ENCODE results near the gene PARD3B. TPM values are rescaled to one million over a fixed set of nuclear protein-coding genes. Genes with fewer than 3 reads are reported as not detected.

The PARD3B gene
- total and polyA plus RNA-seq, 2 experiments from 2014 or later = 3.5 to 4.4 TPM

DNA sequence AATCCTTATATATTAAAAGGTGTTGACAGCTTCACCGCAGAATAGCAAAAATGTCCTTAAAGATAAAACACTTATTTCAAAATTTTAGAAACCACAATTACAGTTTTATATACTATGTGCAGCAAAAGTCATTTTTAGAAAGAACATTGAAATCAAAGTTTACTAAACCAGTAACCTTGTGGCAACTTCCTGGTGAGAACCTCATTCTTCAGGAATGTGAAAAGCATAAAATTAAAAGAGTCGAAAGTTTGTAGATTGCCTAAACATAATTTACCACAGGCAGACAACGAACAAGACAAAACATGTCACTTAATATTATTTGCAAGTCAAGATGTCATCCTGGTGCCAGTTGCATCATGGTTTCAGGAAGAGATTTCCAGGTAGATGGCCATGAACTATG lies 1028.7 kb downstream of the PARD3B start (continued):
- TF ChIP-seq, protein P1, sequence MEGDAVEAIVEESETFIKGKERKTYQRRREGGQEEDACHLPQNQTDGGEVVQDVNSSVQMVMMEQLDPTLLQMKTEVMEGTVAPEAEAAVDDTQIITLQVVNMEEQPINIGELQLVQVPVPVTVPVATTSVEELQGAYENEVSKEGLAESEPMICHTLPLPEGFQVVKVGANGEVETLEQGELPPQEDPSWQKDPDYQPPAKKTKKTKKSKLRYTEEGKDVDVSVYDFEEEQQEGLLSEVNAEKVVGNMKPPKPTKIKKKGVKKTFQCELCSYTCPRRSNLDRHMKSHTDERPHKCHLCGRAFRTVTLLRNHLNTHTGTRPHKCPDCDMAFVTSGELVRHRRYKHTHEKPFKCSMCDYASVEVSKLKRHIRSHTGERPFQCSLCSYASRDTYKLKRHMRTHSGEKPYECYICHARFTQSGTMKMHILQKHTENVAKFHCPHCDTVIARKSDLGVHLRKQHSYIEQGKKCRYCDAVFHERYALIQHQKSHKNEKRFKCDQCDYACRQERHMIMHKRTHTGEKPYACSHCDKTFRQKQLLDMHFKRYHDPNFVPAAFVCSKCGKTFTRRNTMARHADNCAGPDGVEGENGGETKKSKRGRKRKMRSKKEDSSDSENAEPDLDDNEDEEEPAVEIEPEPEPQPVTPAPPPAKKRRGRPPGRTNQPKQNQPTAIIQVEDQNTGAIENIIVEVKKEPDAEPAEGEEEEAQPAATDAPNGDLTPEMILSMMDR (conservative IDR thresholded peaks at IDR 0.05; ENCODE audit: low read depth in 2 of 2) = no peak
- no peak for TF ChIP-seq ZNF331 (CRISPR knock-in tag; IDR thresholded peaks at IDR 0.05; ENCODE audit: low read depth)
- TF ChIP-seq POLR2AphosphoS5 (IDR thresholded peaks at IDR 0.05; ENCODE audit: low read depth) = no peak
- no peak for TF ChIP-seq JUNB (IDR thresholded peaks at IDR 0.05; ENCODE audit: unreplicated experiment)
- TF ChIP-seq EZH2phosphoT487 (IDR thresholded peaks at IDR 0.05; ENCODE audit: unreplicated experiment) = no peak

DNA sequence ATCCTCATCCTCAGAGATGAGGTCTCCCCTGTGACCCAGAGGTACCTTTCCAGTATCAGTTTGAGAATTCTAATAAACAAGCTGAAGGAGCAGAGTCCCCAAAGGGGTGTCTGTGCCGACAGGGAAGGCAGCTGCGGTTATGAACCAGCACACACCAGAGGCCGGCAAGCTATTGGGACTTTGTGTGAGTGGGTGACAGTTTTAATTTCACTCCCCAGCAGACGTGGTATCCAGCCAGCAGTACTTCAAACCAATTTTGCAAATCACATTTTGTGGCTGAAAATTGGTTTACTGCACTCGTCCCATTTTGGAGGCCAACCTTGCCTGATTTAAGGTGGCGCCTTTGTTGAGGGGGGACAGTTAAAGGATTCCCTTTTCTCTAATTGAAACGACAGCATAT lies 1034.1 kb downstream of the PARD3B start:
- H3K27ac ChIP-seq (ENCODE audit: low read depth) = no peak overlapping the region
- no peaks in the 10 kb centered on the region for H3K9me2 ChIP-seq (ENCODE audit: insufficient read depth)
- Mint-ChIP-seq H3K27me3 (ENCODE audit: insufficient read depth, low read depth, poor library complexity) (no peaks in the 10 kb centered on the region), H3K4me3 (no peak overlapping the region), H3K9me3 (peaks cover 13% of the 10 kb centered on the region; the same call in 2 of the 3 replicates), H3K27ac (no peak overlapping the region), H3K4me1 (no peaks in the 10 kb centered on the region), H3K36me3 (ENCODE audit: low read depth) (peaks cover 10% of the 10 kb centered on the region; the same call in 2 of the 3 replicates)
- H3K79me2 ChIP-seq (replicated peaks; ENCODE audit: insufficient read depth) = no peaks in the 10 kb centered on the region
- DNase-seq (ENCODE audit: low spot score) (no peak), ATAC-seq (no peak)
- H2AFZ ChIP-seq = no peak overlapping the region
- no peaks in the 10 kb centered on the region for H4K20me1 ChIP-seq (replicated peaks; ENCODE audit: insufficient read depth)
- TF ChIP-seq ZNF114 (CRISPR knock-in tag; IDR thresholded peaks at IDR 0.05) (no peak), ETS1 (IDR thresholded peaks at IDR 0.05) (no peak), POLR2AphosphoS5 (IDR thresholded peaks at IDR 0.05; ENCODE audit: low read depth) (no peak), JUNB (IDR thresholded peaks at IDR 0.05; ENCODE audit: unreplicated experiment) (no peak)
- no peaks in the 10 kb centered on the region for H3K27me3 ChIP-seq (ENCODE audit: insufficient read depth)
- no peaks in the 10 kb centered on the region for H3K4me1 ChIP-seq (ENCODE audit: insufficient read depth)
- no peaks in the 10 kb centered on the region for H3F3A ChIP-seq (replicated peaks; ENCODE audit: low read depth)
- no peak overlapping the region for H3K4me3 ChIP-seq
- no peak overlapping the region for H3K4me2 ChIP-seq
- no peaks in the 10 kb centered on the region; the same call in 1 of the 2 replicates for H3K36me3 ChIP-seq (ENCODE audit: insufficient read depth)

DNA sequence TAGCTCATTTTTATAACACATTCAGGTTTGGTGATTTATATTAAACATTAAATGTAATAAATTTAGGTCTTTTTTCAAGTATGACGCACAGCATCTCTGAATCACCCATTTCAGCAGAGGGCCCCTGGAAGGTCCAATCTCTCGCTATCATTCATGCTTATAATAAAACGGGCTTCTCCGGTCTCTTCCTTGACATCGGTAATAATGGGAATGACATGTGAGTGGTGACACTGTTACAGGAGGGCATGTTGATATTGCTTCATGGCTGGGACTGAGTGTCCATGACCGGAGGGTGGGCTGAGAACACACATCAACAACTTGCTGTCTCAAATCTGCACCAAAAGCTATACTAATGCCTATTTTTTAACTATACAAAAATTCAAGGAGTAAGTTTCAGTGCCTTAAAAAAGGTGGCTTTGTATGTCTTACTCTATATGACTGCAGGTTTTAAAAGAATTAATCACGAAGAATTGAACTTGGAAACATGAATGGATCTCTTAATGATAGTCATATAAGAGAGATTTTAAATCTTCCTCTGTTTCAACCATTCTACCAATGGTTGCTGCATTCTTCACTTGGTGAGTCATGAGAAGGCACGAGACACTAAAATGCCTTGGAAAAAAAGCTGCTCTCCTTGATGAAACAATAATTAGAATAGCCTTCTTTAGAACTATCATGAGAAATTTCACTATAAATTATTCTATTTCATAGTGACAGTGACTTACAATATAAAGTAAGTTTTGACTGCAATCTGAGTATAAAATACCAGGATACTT lies 1035.1 kb downstream of the PARD3B start:
- no peak for ATAC-seq
- H3K27ac ChIP-seq (ENCODE audit: low read depth) = no peak overlapping the region
- H3K9me2 ChIP-seq (ENCODE audit: insufficient read depth) = no peaks in the 10 kb centered on the region
- no peak overlapping the region for H2AFZ ChIP-seq
- Mint-ChIP-seq H3K4me1 (no peaks in the 10 kb centered on the region), H3K4me3 (no peak overlapping the region), H3K27me3 (ENCODE audit: insufficient read depth, low read depth, poor library complexity) (no peaks in the 10 kb centered on the region), H3K27ac (no peak overlapping the region), H3K36me3 (ENCODE audit: low read depth) (peaks cover 10% of the 10 kb centered on the region; the same call in 2 of the 3 replicates), H3K9me3 (peaks cover 13% of the 10 kb centered on the region; the same call in 2 of the 3 replicates)
- no peaks in the 10 kb centered on the region for H3K27me3 ChIP-seq (ENCODE audit: insufficient read depth)
- no peak for DNase-seq (ENCODE audit: low spot score)
- no peak overlapping the region for H3K4me3 ChIP-seq
- no peaks in the 10 kb centered on the region for H3K79me2 ChIP-seq (replicated peaks; ENCODE audit: insufficient read depth)
- H3F3A ChIP-seq (replicated peaks; ENCODE audit: low read depth) = no peaks in the 10 kb centered on the region
- H3K36me3 ChIP-seq (ENCODE audit: insufficient read depth) = no peaks in the 10 kb centered on the region; the same call in 1 of the 2 replicates
- no peaks in the 10 kb centered on the region for H3K4me1 ChIP-seq (ENCODE audit: insufficient read depth)
- no peaks in the 10 kb centered on the region for H4K20me1 ChIP-seq (replicated peaks; ENCODE audit: insufficient read depth)
- TF ChIP-seq STAT1 (IDR thresholded peaks at IDR 0.05; ENCODE audit: unreplicated experiment) (no peak), POLR2AphosphoS5 (IDR thresholded peaks at IDR 0.05; ENCODE audit: low read depth) (no peak), ZNF114 (CRISPR knock-in tag; IDR thresholded peaks at IDR 0.05) (no peak), ETS1 (IDR thresholded peaks at IDR 0.05) (no peak)
- H3K4me2 ChIP-seq = no peak overlapping the region
